GM10266 (cell line): ENCODE data around the gene WDR86.

Experiments
- DNase-seq: peaks from one replicate; pipeline ENCODE4 v3.0.0; 2012; ENCODE audit errors: extremely low spot score
- CTCF ChIP-seq: IDR thresholded peaks from 2 replicates; pipeline ENCODE4 v1.5.1; 2012; ENCODE audit warnings: mild to moderate bottlenecking, low read depth; ENCODE audit not compliant: control insufficient read depth, insufficient read depth; ENCODE audit errors: missing control alignments

Gene WDR86

GRCh38 chr7:151405056-151405455 is 4.8 kb downstream of the WDR86 start:
- TF ChIP-seq CTCF: no peak
- no peak for DNase-seq

- TF ChIP-seq CTCF: no peak
- DNase-seq: no peak
Measured at GRCh38 chr7:151404216-151405011, 5.4 kb downstream of the WDR86 start.

- TF ChIP-seq CTCF: no peak
Measured at GRCh38 chr7:151403764-151404163, 6.1 kb downstream of the WDR86 start.

GRCh38 chr7:151402029-151402835 is 7.6 kb downstream of the WDR86 start:
- no peak for TF ChIP-seq CTCF
- DNase-seq: no peak

More at GRCh38 chr7:151403764-151404163, 6.1 kb downstream of the WDR86 start:
- no peak for DNase-seq

GRCh38 chr7:151400626-151401315 is 9.1 kb downstream of the WDR86 start:
- DNase-seq: peak; percentile 72
- no peak for TF ChIP-seq CTCF

- no peak for TF ChIP-seq CTCF
- DNase-seq: no peak
Measured at GRCh38 chr7:151399906-151400305, 9.9 kb downstream of the WDR86 start.
